Loucy (cell line): ENCODE results near the gene VCL.

Experiments
- H2AFZ ChIP-seq: fragments of 200-600 bp; sonication (generic); 2 replicates; pipeline ENCODE4 v1.6.0; 2016; ENCODE audit warnings: antibody characterized with exemption, mild to moderate bottlenecking, low read length, moderate library complexity
- H3F3A ChIP-seq: fragments of 200-600 bp; 2 replicates; pipeline ENCODE4 v1.6.0; 2016; ENCODE audit warnings: antibody characterized with exemption, low read depth, mild to moderate bottlenecking
- H3K27me3 ChIP-seq: fragments of 200-600 bp; sonication (generic); 2 replicates; pipeline ENCODE4 v1.6.1; 2014; ENCODE audit warnings: low read length, mild to moderate bottlenecking; ENCODE audit not compliant: insufficient read depth, poor library complexity, severe bottlenecking
- H3K36me3 ChIP-seq: fragments of 200-600 bp; sonication (generic); 2 replicates; pipeline ENCODE4 v1.6.1; 2016; ENCODE audit warnings: low read length; ENCODE audit not compliant: insufficient read depth
- H3K4me1 ChIP-seq: fragments of 200-600 bp; sonication (generic); 2 replicates; pipeline ENCODE4 v1.5.1; 2014; ENCODE audit warnings: low read length, mild to moderate bottlenecking; ENCODE audit not compliant: insufficient read depth, poor library complexity, severe bottlenecking
- H3K4me2 ChIP-seq: fragments of 200-600 bp; sonication (generic); 2 replicates; pipeline ENCODE4 v1.6.0; 2014; ENCODE audit warnings: antibody characterized with exemption, low read length, low read depth, mild to moderate bottlenecking; ENCODE audit not compliant: poor library complexity, severe bottlenecking
- H3K4me3 ChIP-seq: fragments of 200-600 bp; sonication (generic); 2 replicates; pipeline ENCODE4 v1.5.1; 2014; ENCODE audit warnings: low read length, mild to moderate bottlenecking, mixed read lengths; ENCODE audit not compliant: poor library complexity, severe bottlenecking
- H3K79me2 ChIP-seq: fragments of 200-600 bp; sonication (generic); 2 replicates; pipeline ENCODE4 v1.6.1; 2014; ENCODE audit warnings: low read length; ENCODE audit not compliant: insufficient read depth
- H3K9ac ChIP-seq: fragments of 200-600 bp; sonication (generic); 2 replicates; pipeline ENCODE4 v1.6.0; 2014; ENCODE audit warnings: mild to moderate bottlenecking, low read depth, low read length, moderate library complexity; ENCODE audit not compliant: poor library complexity, severe bottlenecking
- H3K9me2 ChIP-seq: fragments of 200-600 bp; sonication (generic); replicated peaks from 2 replicates; pipeline ENCODE4 v1.6.1; 2016; ENCODE audit warnings: low read depth, low read length, mixed read lengths
- H3K9me3 ChIP-seq: fragments of 200-600 bp; sonication (generic); 2 replicates; pipeline ENCODE4 v1.6.1; 2014; ENCODE audit warnings: mild to moderate bottlenecking, antibody characterized with exemption, low read length, low read depth; ENCODE audit not compliant: insufficient read depth
- H4K20me1 ChIP-seq: fragments of 200-600 bp; sonication (generic); 2 replicates; pipeline ENCODE4 v1.6.0; 2014; ENCODE audit warnings: antibody characterized with exemption, low read length, mild to moderate bottlenecking; ENCODE audit not compliant: insufficient read depth, poor library complexity, severe bottlenecking
- CTCF ChIP-seq: fragments of 200-600 bp; sonication (generic); conservative IDR thresholded peaks from 2 replicates; pipeline ENCODE4 v1.5.1; 2014; ENCODE audit warnings: mild to moderate bottlenecking, antibody characterized with exemption, low read length
- EZH2phosphoT487 ChIP-seq: fragments of 200-600 bp; IDR thresholded peaks from 2 replicates; pipeline ENCODE4 v1.6.1; 2018; ENCODE audit warnings: antibody characterized with exemption, mild to moderate bottlenecking, moderate library complexity, borderline replicate concordance

VCL gene

DNA sequence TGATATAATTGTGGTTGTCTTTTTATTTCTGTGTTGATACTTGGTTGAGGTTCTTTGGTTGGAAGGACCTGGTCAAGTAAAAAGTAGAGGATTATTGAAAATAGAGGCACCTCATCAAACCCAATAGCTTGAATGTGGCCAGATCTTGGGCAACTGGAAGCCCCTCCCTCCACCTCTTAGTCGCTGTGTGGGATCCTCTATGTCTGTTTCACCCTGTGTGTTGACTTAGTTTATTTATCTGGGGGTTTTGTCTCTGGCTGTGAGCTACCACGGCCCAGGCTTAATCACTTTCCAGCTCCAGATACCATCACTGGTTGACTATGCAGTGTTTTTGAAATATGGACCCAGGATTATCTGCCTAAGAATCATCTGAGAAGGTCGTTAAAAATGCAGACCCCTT is 94.5 kb downstream of the VCL start:
- Histone ChIP-seq H3K4me1 (peaks cover 5% of the 10 kb centered on the region), H3K4me2 (no peak overlapping the region), H3F3A (no peaks in the 10 kb centered on the region), H3K9ac (no peak overlapping the region), H3K9me3 (no peaks in the 10 kb centered on the region), H3K36me3 (peaks cover 54% of the 10 kb centered on the region; the same call in 1 of the 2 replicates), H3K79me2 (no peaks in the 10 kb centered on the region), H3K9me2 (no peaks in the 10 kb centered on the region), H2AFZ (no peak overlapping the region), H4K20me1 (no peaks in the 10 kb centered on the region), H3K4me3 (no peak overlapping the region), H3K27me3 (no peaks in the 10 kb centered on the region)
- TF ChIP-seq EZH2phosphoT487 (no peak), CTCF (no peak)

DNA sequence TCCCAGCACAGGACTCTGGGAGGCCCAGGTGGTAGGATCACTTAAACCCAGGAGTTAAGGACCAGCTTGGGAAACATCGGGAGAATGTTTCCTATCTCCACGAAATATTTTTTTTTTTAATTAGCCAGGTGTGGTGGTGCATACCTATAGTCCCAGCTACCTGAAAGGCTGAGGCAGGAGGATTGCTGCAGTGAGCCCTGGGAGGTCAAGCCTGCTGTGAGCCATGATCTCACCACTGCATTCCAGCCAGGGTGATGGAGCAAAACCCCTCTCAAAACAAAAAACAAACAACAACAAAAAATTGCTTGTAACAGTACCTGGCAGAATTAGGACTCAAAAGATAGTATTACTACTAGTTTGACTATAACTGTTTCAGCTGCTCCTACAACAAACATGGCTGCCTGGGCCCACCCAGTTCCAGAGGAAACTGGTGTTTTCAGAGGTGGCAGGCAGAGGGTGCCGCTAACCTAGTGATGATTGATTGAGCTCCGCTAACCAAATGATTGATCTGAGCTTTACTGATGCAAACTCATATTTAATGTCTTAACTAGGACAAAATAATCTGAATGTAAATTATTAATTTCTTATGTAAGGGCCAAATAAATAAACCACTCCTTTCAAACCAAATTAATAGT is 95.7 kb downstream of the VCL start:
- no peak overlapping the region for H3K9ac ChIP-seq
- no peak overlapping the region for H3K4me3 ChIP-seq
- H3K4me2 ChIP-seq: no peak overlapping the region
- H3K9me3 ChIP-seq: no peaks in the 10 kb centered on the region
- H3K27me3 ChIP-seq: no peaks in the 10 kb centered on the region
- no peaks in the 10 kb centered on the region for H4K20me1 ChIP-seq
- no peak for TF ChIP-seq EZH2phosphoT487
- no peaks in the 10 kb centered on the region for H3K79me2 ChIP-seq
- H3F3A ChIP-seq: no peaks in the 10 kb centered on the region
- peaks cover 5% of the 10 kb centered on the region for H3K4me1 ChIP-seq
- no peak overlapping the region for H2AFZ ChIP-seq
- no peaks in the 10 kb centered on the region for H3K9me2 ChIP-seq
- H3K36me3 ChIP-seq: peaks cover 65% of the 10 kb centered on the region; the same call in 1 of the 2 replicates

- TF ChIP-seq CTCF (no peak), EZH2phosphoT487 (no peak)
- Histone ChIP-seq H3K4me2 (no peak overlapping the region), H4K20me1 (no peaks in the 10 kb centered on the region), H3K9me3 (no peaks in the 10 kb centered on the region), H2AFZ (no peak overlapping the region), H3K4me1 (peaks cover 10% of the 10 kb centered on the region), H3K79me2 (no peaks in the 10 kb centered on the region), H3F3A (no peaks in the 10 kb centered on the region), H3K4me3 (no peak overlapping the region), H3K27me3 (no peaks in the 10 kb centered on the region), H3K36me3 (peaks cover 66% of the 10 kb centered on the region; the same call in 1 of the 2 replicates), H3K9me2 (no peaks in the 10 kb centered on the region), H3K9ac (no peak overlapping the region)
These were observed 96.3 kb downstream of the VCL start for GRCh38 chr10:74094231-74094630.

- TF ChIP-seq EZH2phosphoT487 (no peak), CTCF (no peak)
- H3K9me2 ChIP-seq: no peaks in the 10 kb centered on the region
- no peak overlapping the region for H2AFZ ChIP-seq
- H3K4me1 ChIP-seq: peaks cover 10% of the 10 kb centered on the region
- H3K4me2 ChIP-seq: no peak overlapping the region
- peaks cover 62% of the 10 kb centered on the region; the same call in 1 of the 2 replicates for H3K36me3 ChIP-seq
- no peak overlapping the region for H3K4me3 ChIP-seq
- no peaks in the 10 kb centered on the region for H3K27me3 ChIP-seq
- H3F3A ChIP-seq: no peaks in the 10 kb centered on the region
- no peaks in the 10 kb centered on the region for H4K20me1 ChIP-seq
- H3K9ac ChIP-seq: no peak overlapping the region
- H3K9me3 ChIP-seq: no peaks in the 10 kb centered on the region
- no peaks in the 10 kb centered on the region for H3K79me2 ChIP-seq
These were observed 98.9 kb downstream of the VCL start for GRCh38 chr10:74096777-74097176.
